ENCODE measurements around the gene MYO15A.

GRCh38 chr17:18142417-18142816 is 33.9 kb downstream of the MYO15A start:
- TF ChIP-seq POLR2A (IDR thresholded peaks at IDR 0.05; ENCODE audit: low read depth, low read length) (no peak), CTCF (conservative IDR thresholded peaks at IDR 0.05; ENCODE audit: low read depth, low read length) (no peak), RAD21 (IDR thresholded peaks at IDR 0.05; ENCODE audit: low read length) (no peak), MAFK (IDR thresholded peaks at IDR 0.05; ENCODE audit: low read depth, low read length) (no peak), SMC3 (IDR thresholded peaks at IDR 0.05; ENCODE audit: low read depth, low read length) (no peak), RCOR1 (IDR thresholded peaks at IDR 0.05; ENCODE audit: insufficient replicate concordance, low read length) (no peak), BHLHE40 (IDR thresholded peaks at IDR 0.05; ENCODE audit: low read depth, low read length) (no peak), USF2 (IDR thresholded peaks at IDR 0.05; ENCODE audit: low read depth, low read length) (no peak)
